Stimulated activated CD8-positive, alpha-beta memory T cell treated with anti-CD3 and anti-CD28 coated beads, Interleukin-15, amount 100 ng/mL, for 1 hour (primary cell): ENCODE measurements around the gene FAR1.

Experiments used
- DNase-seq: peaks from one replicate; pipeline ENCODE4 v3.0.0-alpha.2; 2020; ENCODE audit warnings: low read depth

The FAR1 gene

DNA sequence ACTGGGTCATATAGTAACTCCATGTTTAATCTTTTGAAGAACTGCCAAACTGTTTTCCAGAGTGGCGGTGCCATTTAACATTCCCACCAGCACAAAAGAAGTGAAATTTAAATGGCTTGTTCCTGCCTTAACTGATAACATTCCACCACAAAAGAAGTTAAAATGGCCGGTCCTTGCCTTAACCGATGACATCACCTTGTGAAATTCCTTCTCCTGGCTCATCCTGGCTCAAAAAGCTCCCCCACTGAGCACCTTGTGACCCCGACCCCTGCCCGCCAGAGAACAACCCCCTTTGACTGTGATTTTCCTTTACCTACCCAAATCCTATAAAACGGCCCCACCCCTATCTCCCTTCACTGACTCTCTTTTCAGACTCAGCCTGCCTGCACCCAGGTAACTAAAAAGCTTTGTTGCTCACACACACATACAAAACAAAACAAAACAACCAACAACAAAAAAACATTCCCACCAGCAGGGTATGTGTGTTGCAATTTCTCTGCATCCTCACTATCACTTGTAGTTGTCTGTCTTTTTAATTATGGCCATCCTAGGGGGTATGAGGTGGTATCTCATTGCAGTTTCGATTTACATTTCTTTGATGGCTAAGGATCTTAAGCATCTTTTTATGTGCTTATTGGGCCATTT is 109.0 kb downstream of the FAR1 start:
- no peak for DNase-seq

DNA sequence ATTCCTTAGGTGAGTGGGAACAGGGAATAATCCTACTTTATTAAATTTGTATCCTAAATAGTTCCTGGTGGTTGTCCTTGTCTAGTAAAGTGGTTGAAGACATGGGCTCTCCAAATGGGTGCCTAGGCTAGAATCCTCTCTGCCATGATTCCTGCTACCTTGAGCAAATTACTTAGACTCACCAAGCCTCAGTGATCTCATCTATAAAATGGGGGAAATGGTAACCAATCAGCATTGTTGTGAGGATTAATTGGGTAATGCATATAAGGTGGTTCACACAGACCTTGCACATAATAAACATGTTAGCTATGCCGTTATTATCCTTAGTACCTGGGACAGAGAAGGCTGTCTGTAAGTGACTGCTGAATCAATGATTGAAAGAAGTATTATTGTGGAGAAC is 109.9 kb downstream of the FAR1 start:
- DNase-seq = no peak

DNA sequence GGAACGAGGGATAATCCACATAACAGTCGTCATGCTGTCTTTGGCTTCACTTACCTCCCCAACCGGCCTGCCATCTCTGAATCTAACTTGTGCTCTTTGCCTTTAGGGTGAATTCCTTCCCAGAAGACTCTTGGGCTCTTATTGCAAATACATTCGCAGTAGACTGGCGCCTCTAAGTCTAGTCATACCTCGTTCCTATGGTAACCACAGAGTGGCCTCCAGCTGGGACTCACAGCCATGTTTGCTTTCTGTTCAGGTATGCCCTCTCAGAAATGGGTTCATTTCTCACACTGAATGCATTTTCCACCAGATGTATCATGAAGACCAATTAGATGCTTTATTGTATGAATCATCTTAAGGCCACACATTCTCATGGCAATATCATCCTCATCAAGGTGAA is 112.7 kb downstream of the FAR1 start:
- DNase-seq = no peak
